PC-3 (cell line): ENCODE data around the gene SAMD13. TPM values are rescaled to one million over a fixed set of nuclear protein-coding genes. Genes with fewer than 3 reads are reported as not detected.
A peak's percentile ranks its signal among the peaks of the same experiment; 100 is the strongest.

Source experiments
- ATAC-seq: fragments of 200-7000 bp; cut with Tn5 transposase; 2 replicates; pipeline ENCODE4 v1.9.1; 2020; ENCODE audit warnings: mild to moderate bottlenecking, moderate library complexity
- BruUV-seq: library from RNA; stranded (reverse); fragments of 400-500 nt; replicated peaks from 2 replicates; lab custom pipeline; 2021; lab: Mats Ljungman, UMichigan
- CTCF ChIA-PET: fragments of 300-600 bp; sonication (Branson Sonifier 250); formaldehyde crosslinking; loops from one replicate; lab custom pipeline; 2022; ENCODE audit warnings: antibody characterized with exemption; lab: Charles Lee
- POLR2A ChIA-PET: fragments of 300-600 bp; sonication (Branson Sonifier 250); formaldehyde crosslinking; loops from one replicate; lab custom pipeline; 2022; ENCODE audit warnings: antibody characterized with exemption; ENCODE audit not compliant: unreplicated experiment; lab: Charles Lee
- DNase-seq: peaks from one replicate; pipeline ENCODE4 v3.0.0-alpha.2; 2015
- H2AFZ ChIP-seq: fragments of 300-600 bp; sonication (generic); 2 replicates; pipeline ENCODE4 v1.6.0; 2016; ENCODE audit warnings: antibody characterized with exemption, low read length
- H3F3A ChIP-seq: fragments of 300-600 bp; sonication (generic); one replicate; pipeline ENCODE4 v1.6.0; 2017; ENCODE audit warnings: antibody characterized with exemption, low read length, control low read depth, mild to moderate bottlenecking; ENCODE audit not compliant: unreplicated experiment
- H3K27ac ChIP-seq: fragments of 300-600 bp; sonication (generic); 2 replicates; pipeline ENCODE4 v1.5.1; 2016; ENCODE audit warnings: mild to moderate bottlenecking, low read length
- H3K27me3 ChIP-seq: fragments of 300-600 bp; sonication (generic); 2 replicates; pipeline ENCODE4 v1.6.1; 2016; ENCODE audit warnings: low read length, mixed read lengths
- H3K36me3 ChIP-seq: fragments of 300-600 bp; sonication (generic); 2 replicates; pipeline ENCODE4 v1.6.1; 2016; ENCODE audit warnings: low read depth, mixed run types, low read length, mixed read lengths
- H3K4me1 ChIP-seq: fragments of 300-600 bp; sonication (generic); 2 replicates; pipeline ENCODE4 v1.5.1; 2016; ENCODE audit warnings: low read length; ENCODE audit not compliant: insufficient read depth
- H3K4me2 ChIP-seq: fragments of 300-600 bp; sonication (generic); 2 replicates; pipeline ENCODE4 v1.6.0; 2016; ENCODE audit warnings: low read length
- H3K4me3 ChIP-seq: fragments of 300-600 bp; sonication (generic); 2 replicates; pipeline ENCODE4 v1.5.1; 2016; ENCODE audit warnings: mild to moderate bottlenecking, low read length, mixed read lengths
- H3K79me2 ChIP-seq: fragments of 300-600 bp; sonication (generic); 2 replicates; pipeline ENCODE4 v1.6.1; 2017; ENCODE audit warnings: low read length, mixed read lengths
- H3K9ac ChIP-seq: fragments of 300-600 bp; sonication (generic); 2 replicates; pipeline ENCODE4 v1.6.0; 2016; ENCODE audit warnings: mild to moderate bottlenecking, low read length
- H3K9me2 ChIP-seq: fragments of 300-600 bp; sonication (generic); replicated peaks from 2 replicates; pipeline ENCODE4 v1.6.1; 2016; ENCODE audit warnings: mixed run types, low read length, mixed read lengths
- H3K9me3 ChIP-seq: fragments of 300-600 bp; sonication (generic); 2 replicates; pipeline ENCODE4 v1.6.1; 2016; ENCODE audit warnings: low read length, mixed read lengths
- H4K20me1 ChIP-seq: fragments of 300-600 bp; sonication (generic); 2 replicates; pipeline ENCODE4 v1.6.1; 2016; ENCODE audit warnings: low read length, mixed read lengths
- CTCF ChIP-seq: fragments of 300-600 bp; sonication (generic); conservative IDR thresholded peaks from 2 replicates; pipeline ENCODE4 v1.5.1; 2017; ENCODE audit warnings: antibody characterized with exemption, low read depth, mild to moderate bottlenecking, low read length
- EZH2 ChIP-seq: fragments of 300-600 bp; sonication (generic); IDR thresholded peaks from one replicate; pipeline ENCODE4 v1.6.1; 2017; ENCODE audit warnings: antibody characterized with exemption, mild to moderate bottlenecking, low read length; ENCODE audit not compliant: unreplicated experiment
- EZH2phosphoT487 ChIP-seq: fragments of 300-600 bp; sonication (generic); IDR thresholded peaks from 2 replicates; pipeline ENCODE4 v1.6.1; 2018; ENCODE audit warnings: mild to moderate bottlenecking, antibody characterized with exemption, low read length, borderline replicate concordance
- intact Hi-C: fragments of 100-400 bp; cut with micrococcal nuclease; formaldehyde crosslinking; loops from 2 replicates; pipeline ENCODE4 v1.9.0; 2023
- total RNA-seq: library from RNA; depleted of rRNA; stranded (reverse); fragments of >200 nt; gene quantifications from 2 replicates; pipeline ENCODE4 v1.2.3, GENCODE V29; 2014

SAMD13 gene
- total RNA-seq, 1 experiment from 2014 or later, result 1.1 TPM

GRCh38 chr1:84350550-84350949 is 49.0 kb downstream of the SAMD13 start:
- CTCF ChIA-PET, result interaction anchor here (0.7 kb wide), 1 partner anchor 73 kb away, joined by 3 read pairs; no protein-coding TSS in a partner anchor
- TF ChIP-seq EZH2phosphoT487 (no peak), CTCF (no peak), EZH2 (no peak)
- Histone ChIP-seq H3K4me3 (no peak overlapping the region), H2AFZ (no peak overlapping the region), H3K27ac (no peak overlapping the region), H3K9ac (no peak overlapping the region), H3K27me3 (no peaks in the 10 kb centered on the region), H4K20me1 (no peaks in the 10 kb centered on the region), H3K9me3 (no peaks in the 10 kb centered on the region), H3K9me2 (no peaks in the 10 kb centered on the region), H3K36me3 (no peaks in the 10 kb centered on the region), H3K79me2 (no peaks in the 10 kb centered on the region), H3K4me1 (peaks cover 6% of the 10 kb centered on the region; the same call in 1 of the 2 replicates), H3F3A (no peaks in the 10 kb centered on the region), H3K4me2 (no peak overlapping the region)
- ATAC-seq (no peak), DNase-seq (no peak)
- POLR2A ChIA-PET, result no interaction called here
- intact Hi-C loops, result no loop called here
- BruUV-seq, result no TSS peak

- no peak overlapping the region for H3K4me3 ChIP-seq
- no peaks in the 10 kb centered on the region for H3F3A ChIP-seq
- H3K9me3 ChIP-seq, result no peaks in the 10 kb centered on the region
- H3K4me2 ChIP-seq, result no peak overlapping the region
- H3K9me2 ChIP-seq, result no peaks in the 10 kb centered on the region
- no TSS peak for BruUV-seq
- no peaks in the 10 kb centered on the region for H4K20me1 ChIP-seq
- H2AFZ ChIP-seq, result no peak overlapping the region
- DNase-seq, result no peak
- no peak overlapping the region for H3K9ac ChIP-seq
- ChIA-PET POLR2A (no interaction called here), CTCF (no interaction called here)
- H3K79me2 ChIP-seq, result no peaks in the 10 kb centered on the region
- H3K27me3 ChIP-seq, result no peaks in the 10 kb centered on the region
- H3K27ac ChIP-seq, result no peak overlapping the region
- no peak for ATAC-seq
- peaks cover 6% of the 10 kb centered on the region; the same call in 1 of the 2 replicates for H3K4me1 ChIP-seq
- no peaks in the 10 kb centered on the region for H3K36me3 ChIP-seq
- intact Hi-C loops, result no loop called here
- no peak for TF ChIP-seq EZH2
- no peak for TF ChIP-seq EZH2phosphoT487
- no peak for TF ChIP-seq CTCF
These were observed 51.0 kb downstream of the SAMD13 start for GRCh38 chr1:84352298-84353106.

GRCh38 chr1:84353695-84354094 is 52.2 kb downstream of the SAMD13 start:
- H2AFZ ChIP-seq, result no peak overlapping the region
- H3K4me2 ChIP-seq, result no peak overlapping the region
- peak; percentile 75 for ATAC-seq
- H3K27me3 ChIP-seq, result no peaks in the 10 kb centered on the region
- no peaks in the 10 kb centered on the region for H3F3A ChIP-seq
- H3K36me3 ChIP-seq, result no peaks in the 10 kb centered on the region
- peak; percentile 40 for DNase-seq
- no peak overlapping the region for H3K27ac ChIP-seq
- no peak overlapping the region for H3K4me3 ChIP-seq
- ChIA-PET CTCF (interaction anchor here (0.6 kb wide), 1 partner anchor 165 kb away, joined by 3 read pairs; no protein-coding TSS in a partner anchor), POLR2A (no interaction called here)
- no peaks in the 10 kb centered on the region for H3K79me2 ChIP-seq
- H3K9ac ChIP-seq, result no peak overlapping the region
- no peaks in the 10 kb centered on the region for H3K9me2 ChIP-seq
- no TSS peak for BruUV-seq
- no peaks in the 10 kb centered on the region for H3K9me3 ChIP-seq
- intact Hi-C loops, result no loop called here
- peaks cover 6% of the 10 kb centered on the region; the same call in 1 of the 2 replicates for H3K4me1 ChIP-seq
- no peaks in the 10 kb centered on the region for H4K20me1 ChIP-seq
- no peak for TF ChIP-seq CTCF
- TF ChIP-seq EZH2phosphoT487, result no peak
- TF ChIP-seq EZH2, result no peak
